MM.1S (cell line): ENCODE data around the gene TMED1.

Experiments used
- EZH2 ChIP-seq: fragments of 300-600 bp; sonication (generic); optimal IDR thresholded peaks from 2 replicates; pipeline ENCODE3; 2017; ENCODE audit warnings: low read depth, mild to moderate bottlenecking, antibody characterized with exemption, low read length, mixed read lengths
- EZH2phosphoT487 ChIP-seq: fragments of 300-600 bp; sonication (generic); IDR thresholded peaks from 2 replicates; pipeline ENCODE4 v1.6.1; 2018; ENCODE audit warnings: antibody characterized with exemption, low read length
- TF ChIP-seq, protein P1 (sequence below): fragments of 300-600 bp; sonication (generic); IDR thresholded peaks from 2 replicates; pipeline ENCODE4 v1.5.1; 2016; ENCODE audit warnings: antibody characterized with exemption, low read length, mixed read lengths

GRCh38 chr19:10830370-10830769 is 5.6 kb downstream of the TMED1 start:
- TF ChIP-seq, protein P1, sequence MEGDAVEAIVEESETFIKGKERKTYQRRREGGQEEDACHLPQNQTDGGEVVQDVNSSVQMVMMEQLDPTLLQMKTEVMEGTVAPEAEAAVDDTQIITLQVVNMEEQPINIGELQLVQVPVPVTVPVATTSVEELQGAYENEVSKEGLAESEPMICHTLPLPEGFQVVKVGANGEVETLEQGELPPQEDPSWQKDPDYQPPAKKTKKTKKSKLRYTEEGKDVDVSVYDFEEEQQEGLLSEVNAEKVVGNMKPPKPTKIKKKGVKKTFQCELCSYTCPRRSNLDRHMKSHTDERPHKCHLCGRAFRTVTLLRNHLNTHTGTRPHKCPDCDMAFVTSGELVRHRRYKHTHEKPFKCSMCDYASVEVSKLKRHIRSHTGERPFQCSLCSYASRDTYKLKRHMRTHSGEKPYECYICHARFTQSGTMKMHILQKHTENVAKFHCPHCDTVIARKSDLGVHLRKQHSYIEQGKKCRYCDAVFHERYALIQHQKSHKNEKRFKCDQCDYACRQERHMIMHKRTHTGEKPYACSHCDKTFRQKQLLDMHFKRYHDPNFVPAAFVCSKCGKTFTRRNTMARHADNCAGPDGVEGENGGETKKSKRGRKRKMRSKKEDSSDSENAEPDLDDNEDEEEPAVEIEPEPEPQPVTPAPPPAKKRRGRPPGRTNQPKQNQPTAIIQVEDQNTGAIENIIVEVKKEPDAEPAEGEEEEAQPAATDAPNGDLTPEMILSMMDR = no peak
- no peak for TF ChIP-seq EZH2
- no peak for TF ChIP-seq EZH2phosphoT487
